H9 (cell line): ENCODE results near the gene FLT3LG. TPM values are rescaled to one million over a fixed set of nuclear protein-coding genes. Genes with fewer than 3 reads are reported as not detected.

Experiments used
- DNase-seq: peaks from one replicate; pipeline ENCODE4 v3.0.0-alpha.2; 2017
- H2AFZ ChIP-seq: one replicate; pipeline ENCODE4 v1.6.1; 2013; ENCODE audit warnings: mild to moderate bottlenecking, low read length, control low read depth, moderate library complexity
- H2AK5ac ChIP-seq: 2 replicates; pipeline ENCODE4 v1.6.1; 2013; ENCODE audit warnings: low read length, control low read depth, mixed read lengths; ENCODE audit not compliant: insufficient read length
- H2BK120ac ChIP-seq: one replicate; pipeline ENCODE4 v1.6.1; 2013; ENCODE audit warnings: low read depth, mild to moderate bottlenecking, low read length, control low read depth, inconsistent platforms; ENCODE audit not compliant: poor library complexity, severe bottlenecking
- H2BK12ac ChIP-seq: 2 replicates; pipeline ENCODE4 v1.6.1; 2013; ENCODE audit warnings: low read length, control low read depth, mixed read lengths, low read depth; ENCODE audit not compliant: insufficient read length
- H2BK15ac ChIP-seq: 2 replicates; pipeline ENCODE4 v1.6.1; 2013; ENCODE audit warnings: low read depth, low read length, control low read depth
- H2BK20ac ChIP-seq: one replicate; pipeline ENCODE4 v1.6.1; 2013; ENCODE audit warnings: low read depth, mild to moderate bottlenecking, low read length, control low read depth, inconsistent platforms; ENCODE audit not compliant: poor library complexity, severe bottlenecking
- H2BK5ac ChIP-seq: 2 replicates; pipeline ENCODE4 v1.6.1; 2013; ENCODE audit warnings: low read length, control low read depth, mixed read lengths; ENCODE audit not compliant: insufficient read length
- H3K14ac ChIP-seq: 2 replicates; pipeline ENCODE4 v1.6.1; 2013; ENCODE audit warnings: low read length, control low read depth; ENCODE audit not compliant: insufficient read depth
- H3K18ac ChIP-seq: 2 replicates; pipeline ENCODE4 v1.6.1; 2013; ENCODE audit warnings: low read depth, mild to moderate bottlenecking, mixed read lengths, low read length, control low read depth; ENCODE audit not compliant: insufficient read length
- H3K23ac ChIP-seq: 2 replicates; pipeline ENCODE4 v1.6.1; 2013; ENCODE audit warnings: low read length, control low read depth, mixed read lengths, low read depth; ENCODE audit not compliant: insufficient read length
- H3K23me2 ChIP-seq: 2 replicates; pipeline ENCODE4 v1.6.1; 2013; ENCODE audit warnings: low read depth, mild to moderate bottlenecking, mixed read lengths, low read length, control low read depth; ENCODE audit not compliant: insufficient read length, poor library complexity, severe bottlenecking
- H3K27ac ChIP-seq: 2 replicates; pipeline ENCODE4 v1.5.1; 2013; ENCODE audit warnings: low read length, control low read depth, mixed read lengths, low read depth; ENCODE audit not compliant: insufficient read length
- H3K27me3 ChIP-seq: 2 replicates; pipeline ENCODE4 v1.6.1; 2013; ENCODE audit warnings: low read length, control low read depth, inconsistent platforms; ENCODE audit not compliant: insufficient read depth
- H3K4ac ChIP-seq: 2 replicates; pipeline ENCODE4 v1.6.1; 2013; ENCODE audit warnings: low read depth, mild to moderate bottlenecking, control low read depth, inconsistent platforms, low read length, moderate library complexity
- H3K4me1 ChIP-seq: 2 replicates; pipeline ENCODE4 v1.6.1; 2013; ENCODE audit warnings: low read length, control low read depth, inconsistent platforms; ENCODE audit not compliant: insufficient read depth
- H3K4me2 ChIP-seq: 2 replicates; pipeline ENCODE4 v1.6.1; 2013; ENCODE audit warnings: low read length, control low read depth, mixed read lengths; ENCODE audit not compliant: insufficient read length, insufficient read depth
- H3K56ac ChIP-seq: 2 replicates; pipeline ENCODE4 v1.6.1; 2013; ENCODE audit warnings: low read depth, mild to moderate bottlenecking, mixed read lengths, low read length, control low read depth; ENCODE audit not compliant: insufficient read length
- H3K79me1 ChIP-seq: 2 replicates; pipeline ENCODE4 v1.6.1; 2013; ENCODE audit warnings: low read depth, mild to moderate bottlenecking, moderate library complexity, low read length, control low read depth, inconsistent platforms; ENCODE audit not compliant: insufficient read depth, poor library complexity, severe bottlenecking
- H3K79me2 ChIP-seq: 2 replicates; pipeline ENCODE4 v1.6.1; 2013; ENCODE audit warnings: low read length, control low read depth, inconsistent platforms; ENCODE audit not compliant: insufficient read depth
- H3K9ac ChIP-seq: 2 replicates; pipeline ENCODE4 v1.6.1; 2013; ENCODE audit warnings: low read length, control low read depth, mixed read lengths; ENCODE audit not compliant: insufficient read length; ENCODE audit errors: extremely low read depth
- H3K9me3 ChIP-seq: one replicate; pipeline ENCODE4 v1.6.1; 2013; ENCODE audit warnings: low read depth, low read length, inconsistent platforms; ENCODE audit not compliant: control insufficient read depth
- H3T11ph ChIP-seq: one replicate; pipeline ENCODE4 v1.6.1; 2013; ENCODE audit warnings: mild to moderate bottlenecking, low read length, control low read depth, inconsistent platforms
- H4K20me1 ChIP-seq: one replicate; pipeline ENCODE4 v1.6.1; 2013; ENCODE audit not compliant: control insufficient read depth, insufficient read length, insufficient read depth
- H4K5ac ChIP-seq: 2 replicates; pipeline ENCODE4 v1.6.1; 2013; ENCODE audit warnings: low read depth, mild to moderate bottlenecking, mixed read lengths, low read length, control low read depth; ENCODE audit not compliant: insufficient read length
- H4K8ac ChIP-seq: replicated peaks from 2 replicates; pipeline ENCODE4 v1.6.1; 2013; ENCODE audit warnings: low read length, control low read depth, mixed read lengths, low read depth; ENCODE audit not compliant: insufficient read length
- H4K91ac ChIP-seq: 2 replicates; pipeline ENCODE4 v1.6.1; 2013; ENCODE audit warnings: low read depth, mild to moderate bottlenecking, moderate library complexity, mixed read lengths, low read length, control low read depth; ENCODE audit not compliant: insufficient read length
- H3K27ac Mint-ChIP-seq, 3 experiments: 2 replicates in 2 of 3; 3 replicates in 1 of 3; pipeline ENCODE4 v1.8.0; 2020 to 2021; ENCODE audit warnings: mixed read lengths in 3 of 3, mild to moderate bottlenecking in 1 of 3, moderate library complexity in 1 of 3
- H3K27me3 Mint-ChIP-seq: 2 replicates; pipeline ENCODE4 v1.8.0; 2021; ENCODE audit warnings: low read depth, mild to moderate bottlenecking, moderate library complexity, mixed read lengths
- H3K36me3 Mint-ChIP-seq, 3 experiments: 2 replicates in 2 of 3; 3 replicates in 1 of 3; pipeline ENCODE4 v1.8.0; 2020 to 2021; ENCODE audit warnings: low read depth in 3 of 3, mixed read lengths in 3 of 3; ENCODE audit not compliant: insufficient read depth in 1 of 3
- H3K4me1 Mint-ChIP-seq, 2 experiments: 2 replicates each; pipeline ENCODE4 v1.8.0; 2020; ENCODE audit warnings: mixed read lengths in 2 of 2
- H3K4me3 Mint-ChIP-seq, 2 experiments: 2 replicates in 1 of 2; 3 replicates in 1 of 2; pipeline ENCODE4 v1.8.0; 2020 to 2021; ENCODE audit warnings: mild to moderate bottlenecking in 2 of 2, mixed read lengths in 2 of 2, moderate library complexity in 1 of 2
- H3K9me3 Mint-ChIP-seq, 2 experiments: 2 replicates in 1 of 2; 3 replicates in 1 of 2; pipeline ENCODE4 v1.8.0; 2020; ENCODE audit warnings: mild to moderate bottlenecking in 2 of 2, mixed read lengths in 2 of 2, moderate library complexity in 1 of 2
- WGBS: extraction: QIAGEN DNeasy Blood & Tissue Kit; methylation state at CpG from one replicate; pipeline ENCODE4 v1.1.7; 2013; ENCODE audit warnings: missing lambda C conversion rate, low lambda C conversion rate, mixed read lengths; ENCODE audit not compliant: insufficient read length; ENCODE audit errors: extremely low coverage; 5-methylcytosine and 5-hydroxymethylcytosine counted together
- total RNA-seq: library from RNA; stranded (reverse); gene quantifications from 2 replicates; pipeline ENCODE4 v1.2.1, GENCODE V29; 2021
- TF ChIP-seq, protein P1 (sequence below): fragments of 200-600 bp; sonication (generic); conservative IDR thresholded peaks from 3 replicates; pipeline ENCODE4 v1.8.0; 2021; ENCODE audit warnings: antibody characterized with exemption, mild to moderate bottlenecking

The FLT3LG gene
- total RNA-seq, 1 experiment from 2014 or later: 2.1 TPM

DNA sequence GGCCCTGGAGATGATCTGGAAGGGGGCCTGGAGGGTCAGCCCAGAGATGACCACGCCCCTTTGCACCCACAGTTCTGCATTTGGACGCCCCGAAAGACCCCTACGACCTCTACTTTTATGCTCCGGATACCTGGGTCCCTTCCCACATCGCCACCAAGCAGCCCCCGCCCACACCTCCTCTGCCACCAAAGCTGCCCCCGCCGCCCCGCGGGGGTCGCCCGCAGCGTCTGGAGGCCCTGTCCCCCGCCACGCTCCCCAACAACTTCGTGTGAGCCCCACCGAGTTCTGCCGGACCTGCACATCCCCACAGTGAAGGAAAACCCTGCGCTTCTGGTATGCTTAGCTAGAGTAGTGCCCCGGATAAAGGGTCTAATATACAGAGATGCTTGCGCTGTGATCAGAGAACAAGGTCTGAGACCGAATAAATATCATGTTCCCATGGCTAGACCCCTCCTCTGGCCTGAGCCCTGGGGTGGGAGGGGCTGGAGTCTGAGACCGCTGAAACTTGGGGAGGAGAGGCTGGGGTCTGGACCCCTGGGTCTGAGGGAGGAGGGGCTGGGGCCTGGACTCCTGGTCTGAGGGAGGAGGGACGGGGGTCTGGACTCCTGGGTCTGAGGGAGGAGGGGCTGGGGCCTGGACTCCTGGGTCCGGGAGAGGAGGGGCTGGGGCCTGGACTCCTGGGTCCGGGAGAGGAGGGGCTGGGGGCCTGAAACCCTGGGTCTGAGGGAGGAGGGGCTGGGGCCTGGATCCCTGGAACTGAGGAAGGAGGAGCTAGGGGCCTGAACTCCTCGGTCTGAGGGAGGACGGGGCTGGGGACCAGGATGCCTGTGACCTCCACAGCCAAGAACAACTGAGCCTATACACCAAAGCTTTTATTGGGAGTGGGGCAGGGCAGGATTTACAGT is 45.2 kb upstream of the FLT3LG start:
- Histone ChIP-seq H3K4ac (no peak overlapping the region), H3K56ac (no peak overlapping the region), H3K23me2 (peaks cover 20% of the 10 kb centered on the region), H3K23ac (no peak overlapping the region), H3K9ac (no peak overlapping the region), H2AK5ac (no peak overlapping the region), H2BK12ac (no peak overlapping the region), H3K9me3 (no peaks in the 10 kb centered on the region), H4K20me1 (no peaks in the 10 kb centered on the region), H2BK15ac (no peak overlapping the region), H2AFZ (no peak overlapping the region), H3K27ac (no peak overlapping the region), H3K18ac (no peak overlapping the region), H3T11ph (no peak overlapping the region), H4K91ac (no peak overlapping the region), H3K27me3 (peaks cover 15% of the 10 kb centered on the region; the same call in 1 of the 2 replicates), H3K14ac (no peak overlapping the region), H3K79me2 (no peaks in the 10 kb centered on the region), H3K79me1 (no peaks in the 10 kb centered on the region), H2BK120ac (no peak overlapping the region), H2BK5ac (no peak overlapping the region), H2BK20ac (no peak overlapping the region), H3K4me1 (peaks cover 2% of the 10 kb centered on the region), H4K8ac (no peak overlapping the region), H3K4me2 (peak overlapping the region; percentile 53), H4K5ac (no peak overlapping the region)
- DNase-seq: no peak
- Mint-ChIP-seq H3K4me1 (peaks cover 49 to 73% of the 10 kb centered on the region in 2 experiments), H3K9me3 (peaks cover 4 to 5% of the 10 kb centered on the region in 2 experiments; a peak in 3 of 5 replicates), H3K27me3 (peaks cover 79% of the 10 kb centered on the region), H3K27ac (peak overlapping the region; percentile 53 to 95 (median 86); a peak in 5 of 7 replicates), H3K36me3 (peaks cover 3 to 15% (median 6%) of the 10 kb centered on the region in 3 experiments), H3K4me3 (peak overlapping the region; percentile 72 to 86)
- no CpG with 5 or more reads among the region's 29 CpGs for WGBS
- TF ChIP-seq, protein P1, sequence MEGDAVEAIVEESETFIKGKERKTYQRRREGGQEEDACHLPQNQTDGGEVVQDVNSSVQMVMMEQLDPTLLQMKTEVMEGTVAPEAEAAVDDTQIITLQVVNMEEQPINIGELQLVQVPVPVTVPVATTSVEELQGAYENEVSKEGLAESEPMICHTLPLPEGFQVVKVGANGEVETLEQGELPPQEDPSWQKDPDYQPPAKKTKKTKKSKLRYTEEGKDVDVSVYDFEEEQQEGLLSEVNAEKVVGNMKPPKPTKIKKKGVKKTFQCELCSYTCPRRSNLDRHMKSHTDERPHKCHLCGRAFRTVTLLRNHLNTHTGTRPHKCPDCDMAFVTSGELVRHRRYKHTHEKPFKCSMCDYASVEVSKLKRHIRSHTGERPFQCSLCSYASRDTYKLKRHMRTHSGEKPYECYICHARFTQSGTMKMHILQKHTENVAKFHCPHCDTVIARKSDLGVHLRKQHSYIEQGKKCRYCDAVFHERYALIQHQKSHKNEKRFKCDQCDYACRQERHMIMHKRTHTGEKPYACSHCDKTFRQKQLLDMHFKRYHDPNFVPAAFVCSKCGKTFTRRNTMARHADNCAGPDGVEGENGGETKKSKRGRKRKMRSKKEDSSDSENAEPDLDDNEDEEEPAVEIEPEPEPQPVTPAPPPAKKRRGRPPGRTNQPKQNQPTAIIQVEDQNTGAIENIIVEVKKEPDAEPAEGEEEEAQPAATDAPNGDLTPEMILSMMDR: no peak
